Ascending aorta (tissue), 2 donors: ENCODE results near the gene VMAC. TPM values are rescaled to one million over a fixed set of nuclear protein-coding genes. Genes with fewer than 3 reads are reported as not detected.

Experiments used
- DNase-seq, 2 donors: peaks; one replicate each; pipeline ENCODE4 v3.0.0-alpha.2; 2019; ENCODE audit warnings: low spot score in 2 of 2
- H3K27ac ChIP-seq, 2 donors: fragments of 200-600 bp; sonication (generic); one replicate each; pipeline ENCODE4 v1.5.1; 2016 to 2017; ENCODE audit warnings: mild to moderate bottlenecking in 1 of 2
- H3K27me3 ChIP-seq: fragments of 200-600 bp; sonication (generic); one replicate; pipeline ENCODE4 v1.5.1; 2017
- H3K36me3 ChIP-seq, 2 donors: fragments of 200-600 bp; sonication (generic); one replicate each; pipeline ENCODE4 v1.5.1; 2016
- H3K4me1 ChIP-seq, 2 donors: fragments of 200-600 bp; sonication (generic); one replicate each; pipeline ENCODE4 v1.5.1; 2016 to 2017; ENCODE audit warnings: mild to moderate bottlenecking in 1 of 2
- H3K4me3 ChIP-seq, 2 donors: fragments of 200-600 bp; sonication (generic); one replicate each; pipeline ENCODE4 v1.5.1; 2016 to 2017; ENCODE audit warnings: mild to moderate bottlenecking in 1 of 2
- H3K9me3 ChIP-seq, 2 donors: fragments of 200-600 bp; sonication (generic); one replicate each; pipeline ENCODE4 v1.5.1; 2016
- intact Hi-C: fragments of 100-400 bp; cut with DNase I; formaldehyde crosslinking; loops from one replicate; pipeline ENCODE4 v1.15.1; 2023
- total RNA-seq: library from RNA; depleted of rRNA; stranded (reverse); fragments of >200 nt; gene quantifications from one replicate; pipeline ENCODE4 v1.1.0, GENCODE V29; 2016
- TF ChIP-seq, protein P1 (sequence below), 3 experiments: fragments of 200-600 bp in 2 of 3; fragments of 450-650 bp in 1 of 3; sonication (generic) in 2 of 3; IDR thresholded peaks; one replicate each; pipeline ENCODE4 v1.5.1; 2016 to 2019; ENCODE audit warnings: antibody characterized with exemption in 3 of 3, mild to moderate bottlenecking in 1 of 3, moderate library complexity in 1 of 3

Gene VMAC
- total RNA-seq, 1 donor from 2014 or later, result 15.2 TPM

GRCh38 chr19:5932609-5933262 lies 28.1 kb downstream of the VMAC start:
- H3K36me3 ChIP-seq, result peaks cover 54 to 75% of the 10 kb centered on the region in 2 donors
- no peaks in the 10 kb centered on the region for H3K9me3 ChIP-seq
- DNase-seq, result no peak
- H3K4me3 ChIP-seq, result no peak overlapping the region
- H3K27me3 ChIP-seq, result no peaks in the 10 kb centered on the region
- TF ChIP-seq, protein P1, sequence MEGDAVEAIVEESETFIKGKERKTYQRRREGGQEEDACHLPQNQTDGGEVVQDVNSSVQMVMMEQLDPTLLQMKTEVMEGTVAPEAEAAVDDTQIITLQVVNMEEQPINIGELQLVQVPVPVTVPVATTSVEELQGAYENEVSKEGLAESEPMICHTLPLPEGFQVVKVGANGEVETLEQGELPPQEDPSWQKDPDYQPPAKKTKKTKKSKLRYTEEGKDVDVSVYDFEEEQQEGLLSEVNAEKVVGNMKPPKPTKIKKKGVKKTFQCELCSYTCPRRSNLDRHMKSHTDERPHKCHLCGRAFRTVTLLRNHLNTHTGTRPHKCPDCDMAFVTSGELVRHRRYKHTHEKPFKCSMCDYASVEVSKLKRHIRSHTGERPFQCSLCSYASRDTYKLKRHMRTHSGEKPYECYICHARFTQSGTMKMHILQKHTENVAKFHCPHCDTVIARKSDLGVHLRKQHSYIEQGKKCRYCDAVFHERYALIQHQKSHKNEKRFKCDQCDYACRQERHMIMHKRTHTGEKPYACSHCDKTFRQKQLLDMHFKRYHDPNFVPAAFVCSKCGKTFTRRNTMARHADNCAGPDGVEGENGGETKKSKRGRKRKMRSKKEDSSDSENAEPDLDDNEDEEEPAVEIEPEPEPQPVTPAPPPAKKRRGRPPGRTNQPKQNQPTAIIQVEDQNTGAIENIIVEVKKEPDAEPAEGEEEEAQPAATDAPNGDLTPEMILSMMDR (IDR thresholded peaks at IDR 0.05), result no peak
- no peak overlapping the region for H3K27ac ChIP-seq
- H3K4me1 ChIP-seq, result no peaks in the 10 kb centered on the region
- intact Hi-C loops, result no loop called here

GRCh38 chr19:5933391-5934068 lies 28.9 kb downstream of the VMAC start:
- intact Hi-C loops, result no loop called here
- no peaks in the 10 kb centered on the region for H3K4me1 ChIP-seq
- no peak overlapping the region for H3K27ac ChIP-seq
- H3K9me3 ChIP-seq, result no peaks in the 10 kb centered on the region
- H3K4me3 ChIP-seq, result no peak overlapping the region
- H3K36me3 ChIP-seq, result peaks cover 47 to 67% of the 10 kb centered on the region in 2 donors
- TF ChIP-seq, protein P1 (IDR thresholded peaks at IDR 0.05), result no peak
- DNase-seq, result no peak
- H3K27me3 ChIP-seq, result no peaks in the 10 kb centered on the region

GRCh38 chr19:5934069-5934401 lies 29.4 kb downstream of the VMAC start:
- Histone ChIP-seq H3K36me3 (peaks cover 42 to 65% of the 10 kb centered on the region in 2 donors), H3K4me1 (no peaks in the 10 kb centered on the region), H3K27me3 (no peaks in the 10 kb centered on the region), H3K4me3 (no peak overlapping the region), H3K9me3 (no peaks in the 10 kb centered on the region), H3K27ac (no peak overlapping the region)
- TF ChIP-seq, protein P1 (IDR thresholded peaks at IDR 0.05), result no peak
- DNase-seq, result no peak
- intact Hi-C loops, result no loop called here

DNA sequence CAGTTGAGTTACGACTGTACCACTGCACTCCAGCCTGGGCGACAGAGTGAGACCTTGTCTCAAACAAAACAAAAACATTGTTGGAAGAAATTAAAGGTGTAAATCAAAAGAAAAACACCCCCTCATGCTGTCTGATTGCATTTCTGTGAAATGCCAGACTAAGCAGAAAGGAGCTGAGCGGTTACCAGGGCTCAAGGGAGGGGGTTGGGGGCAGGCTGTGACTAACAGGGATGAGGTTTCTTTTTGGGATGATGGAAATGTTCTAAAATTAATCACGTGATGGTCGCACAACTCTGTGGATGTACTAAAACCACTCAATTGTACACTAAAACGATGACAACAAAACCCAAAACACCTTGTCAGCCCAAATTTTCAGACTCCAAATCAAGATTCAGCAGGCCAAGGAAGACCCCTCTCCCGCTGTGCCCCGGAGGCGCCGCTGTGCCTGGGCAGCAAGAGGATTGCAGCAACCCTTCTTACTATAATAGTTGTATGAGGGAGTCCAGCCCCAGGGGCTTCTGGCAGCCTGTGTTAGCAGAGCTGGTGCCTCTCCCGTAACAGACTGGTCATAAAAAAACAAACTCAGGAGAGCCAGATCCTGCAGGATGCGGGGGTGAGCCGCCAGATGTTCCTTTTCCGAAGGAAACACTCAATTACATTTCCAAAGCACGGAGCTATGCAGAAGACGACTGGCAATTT lies 30.3 kb downstream of the VMAC start:
- TF ChIP-seq, protein P1 (IDR thresholded peaks at IDR 0.05), result no peak
- no peaks in the 10 kb centered on the region for H3K9me3 ChIP-seq
- H3K27ac ChIP-seq, result peak overlapping the region in 1 of 2 donors; percentile 57
- no peak overlapping the region for H3K4me3 ChIP-seq
- peaks cover 37 to 64% of the 10 kb centered on the region in 2 donors for H3K36me3 ChIP-seq
- no peaks in the 10 kb centered on the region for H3K4me1 ChIP-seq
- DNase-seq, result no peak
- no peaks in the 10 kb centered on the region for H3K27me3 ChIP-seq
- intact Hi-C loops, result no loop called here

- Histone ChIP-seq H3K36me3 (peaks cover 41 to 64% of the 10 kb centered on the region in 2 donors), H3K4me1 (no peaks in the 10 kb centered on the region), H3K4me3 (no peak overlapping the region), H3K27me3 (no peaks in the 10 kb centered on the region), H3K27ac (no peak overlapping the region), H3K9me3 (no peaks in the 10 kb centered on the region)
- TF ChIP-seq, protein P1 (IDR thresholded peaks at IDR 0.05), result no peak
- intact Hi-C loops, result no loop called here
- DNase-seq, result no peak
Measured at GRCh38 chr19:5935473-5936291, 31.0 kb downstream of the VMAC start.
